Epithelial cell of prostate (primary cell): ENCODE measurements around the gene TMPRSS7.
"Not testable (repeated sequence)": the region's sequence is repeated elsewhere in the genome, so short reads cannot be mapped to it uniquely, and the experiment has no call there.

Source experiments
- DNase-seq: peaks from one replicate; pipeline ENCODE4 v3.0.0-alpha.2; 2011; ENCODE audit warnings: low read depth, low spot score
- H3K27ac ChIP-seq: fragments of 450-650 bp; 2 replicates; pipeline ENCODE4 v1.5.1; 2017; ENCODE audit warnings: mild to moderate bottlenecking

The TMPRSS7 gene

GRCh38 chr3:112048911-112049310 is 14.4 kb downstream of the TMPRSS7 start:
- no peak overlapping the region for H3K27ac ChIP-seq
- no peak for DNase-seq

- H3K27ac ChIP-seq: no peak overlapping the region
These were observed 18.7 kb downstream of the TMPRSS7 start for GRCh38 chr3:112053229-112053628.

GRCh38 chr3:112056451-112056929 is 22.0 kb downstream of the TMPRSS7 start:
- peak; percentile 77 for DNase-seq
- no peak overlapping the region for H3K27ac ChIP-seq

More at GRCh38 chr3:112053229-112053628, 18.7 kb downstream of the TMPRSS7 start:
- DNase-seq: no peak

GRCh38 chr3:112059497-112059896 is 25.0 kb downstream of the TMPRSS7 start:
- no peak overlapping the region for H3K27ac ChIP-seq
- no peak for DNase-seq

- H3K27ac ChIP-seq: no peak overlapping the region
- DNase-seq: no peak
These were observed 26.6 kb downstream of the TMPRSS7 start for GRCh38 chr3:112061152-112061551.

- H3K27ac ChIP-seq, DNase-seq: not testable (repeated sequence)
These were observed 38.0 kb downstream of the TMPRSS7 start for GRCh38 chr3:112072387-112073060.

- DNase-seq: no peak
- H3K27ac ChIP-seq: peak overlapping the region; percentile 94
These were observed 39.5 kb downstream of the TMPRSS7 start for GRCh38 chr3:112074006-112074405.

GRCh38 chr3:112074616-112075497 is 40.3 kb downstream of the TMPRSS7 start:
- H3K27ac ChIP-seq: peak overlapping the region; percentile 94
- peak; percentile 100 for DNase-seq

- no peak for DNase-seq
- peak overlapping the region; percentile 12 for H3K27ac ChIP-seq
These were observed 43.9 kb downstream of the TMPRSS7 start for GRCh38 chr3:112078125-112079083.

- DNase-seq: no peak
- H3K27ac ChIP-seq: no peak overlapping the region
These were observed 48.7 kb downstream of the TMPRSS7 start for GRCh38 chr3:112083239-112083638.

- no peak overlapping the region for H3K27ac ChIP-seq
- DNase-seq: no peak
These were observed 50.6 kb downstream of the TMPRSS7 start for GRCh38 chr3:112084980-112085705.

- H3K27ac ChIP-seq: peak overlapping the region; percentile 92
These were observed 51.2 kb downstream of the TMPRSS7 start for GRCh38 chr3:112085735-112086075.

GRCh38 chr3:112086076-112086854 is 51.7 kb downstream of the TMPRSS7 start, which contains the start of gene C3orf52:
Gene C3orf52, plus strand, starts transcription at chr3:112086389. Its CDS starts 19 bp downstream, at chr3:112086408.
- no peak for DNase-seq
- peak within 1 kb of the TSS; percentile 92 for H3K27ac ChIP-seq

More at GRCh38 chr3:112085735-112086075, 51.2 kb downstream of the TMPRSS7 start:
- DNase-seq: no peak

- H3K27ac ChIP-seq: peak overlapping the region; percentile 92
- DNase-seq: no peak
These were observed 52.5 kb downstream of the TMPRSS7 start for GRCh38 chr3:112086875-112087524.

GRCh38 chr3:112087746-112088145 is 53.2 kb downstream of the TMPRSS7 start:
- DNase-seq: no peak
- peak overlapping the region; percentile 92 for H3K27ac ChIP-seq

- DNase-seq: no peak
- no peak overlapping the region for H3K27ac ChIP-seq
These were observed 54.4 kb downstream of the TMPRSS7 start for GRCh38 chr3:112088944-112089343.

- H3K27ac ChIP-seq: peak overlapping the region; percentile 1
- DNase-seq: no peak
These were observed 55.7 kb downstream of the TMPRSS7 start for GRCh38 chr3:112089956-112090886.
